Measurements from ENCODE around the gene SERINC2.
"Not testable (repeated sequence)": the region's sequence is repeated elsewhere in the genome, so short reads cannot be mapped to it uniquely, and the experiment has no call there.

SERINC2 gene

GRCh38 chr1:31435471-31436409, 22.7 kb downstream of the SERINC2 start:
- no peak for DNase-seq

DNA sequence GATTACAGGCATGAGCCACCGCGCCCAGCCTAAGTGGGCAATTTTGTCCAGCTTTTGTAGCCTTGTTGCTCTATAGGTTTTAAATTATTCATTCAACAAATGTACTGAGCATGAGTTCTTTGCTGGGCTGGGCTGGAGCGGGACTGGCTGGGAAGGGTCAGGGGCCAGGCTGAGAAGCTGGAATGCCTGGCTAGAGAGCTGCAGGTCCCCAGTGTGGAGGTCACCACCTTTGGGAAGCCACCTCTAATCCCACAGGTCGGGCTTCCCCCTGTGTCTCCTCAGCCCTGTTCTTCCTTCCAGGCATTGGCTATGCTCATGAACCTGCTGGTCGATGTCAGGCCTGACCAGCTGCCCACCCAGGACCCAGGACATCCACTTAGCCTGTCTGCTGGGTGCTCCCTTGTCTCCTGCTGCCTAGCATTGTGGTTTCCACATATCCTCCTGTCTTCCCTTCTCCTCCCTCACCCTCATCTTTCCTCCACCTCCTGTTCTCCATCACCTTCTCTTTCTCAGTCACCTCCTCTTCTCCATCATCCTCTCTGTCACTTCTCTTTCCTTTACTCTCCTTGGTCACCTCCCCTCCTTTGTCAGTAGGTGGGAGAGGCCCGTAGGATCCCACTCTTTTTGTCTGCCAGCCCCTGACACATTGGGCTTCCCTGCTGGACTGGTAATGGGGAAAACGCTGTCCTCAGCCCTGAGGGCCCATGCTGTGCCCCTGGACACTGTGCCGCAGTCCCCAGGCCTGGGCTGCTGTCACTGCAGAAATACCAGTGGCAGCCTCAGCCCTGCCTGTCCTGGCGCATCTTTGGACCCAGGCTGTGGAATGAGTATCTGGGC, 23.8 kb downstream of the SERINC2 start:
- no peak for DNase-seq

- no peak for DNase-seq
Observed at GRCh38 chr1:31437433-31438037, 24.5 kb downstream of the SERINC2 start.

DNA sequence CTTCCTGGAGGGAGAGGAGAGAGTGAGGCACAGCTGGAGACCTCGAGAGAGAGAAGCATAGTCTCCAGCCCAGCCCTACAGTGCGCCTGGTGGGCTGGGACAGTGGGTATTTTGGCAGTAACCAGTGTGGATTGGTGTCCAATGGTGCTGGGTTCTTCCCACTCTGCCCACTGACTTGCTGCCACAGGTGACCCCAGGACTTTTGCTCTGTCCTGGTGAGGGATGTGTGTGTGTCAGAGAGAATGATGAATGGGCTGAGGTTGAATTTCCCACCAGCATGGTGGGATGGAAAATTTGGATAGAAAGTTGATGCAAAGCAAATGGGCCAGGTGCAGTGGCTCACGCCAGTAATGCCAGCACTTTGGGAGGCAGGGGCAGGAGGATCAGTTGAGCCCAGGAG, 26.3 kb downstream of the SERINC2 start:
- DNase-seq = no peak

GRCh38 chr1:31441073-31441472, 28.1 kb downstream of the SERINC2 start:
- DNase-seq = no peak

- DNase-seq = no peak
Observed at GRCh38 chr1:31441558-31441957, 28.5 kb downstream of the SERINC2 start.

GRCh38 chr1:31441970-31442647, 29.1 kb downstream of the SERINC2 start:
- DNase-seq = no peak

DNA sequence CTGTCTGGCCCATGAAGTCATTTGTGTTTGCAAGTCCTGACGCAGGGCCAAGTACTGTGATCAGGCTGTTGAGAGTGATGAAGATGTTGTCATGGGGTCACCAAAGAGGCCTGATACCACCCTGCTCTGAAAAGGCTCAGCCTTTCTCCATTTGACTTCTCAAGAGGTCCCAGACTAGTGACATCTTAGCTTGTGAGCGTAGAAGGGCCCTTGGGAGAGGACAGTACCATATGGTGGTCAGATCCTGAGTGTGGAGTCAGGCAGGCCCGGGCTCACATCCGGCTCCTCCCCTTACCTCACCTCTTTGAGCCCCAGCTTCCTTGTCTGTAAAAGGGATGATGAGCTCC, 29.6 kb downstream of the SERINC2 start:
- DNase-seq = no peak

GRCh38 chr1:31443673-31444072, 30.7 kb downstream of the SERINC2 start:
- DNase-seq = no peak

DNA sequence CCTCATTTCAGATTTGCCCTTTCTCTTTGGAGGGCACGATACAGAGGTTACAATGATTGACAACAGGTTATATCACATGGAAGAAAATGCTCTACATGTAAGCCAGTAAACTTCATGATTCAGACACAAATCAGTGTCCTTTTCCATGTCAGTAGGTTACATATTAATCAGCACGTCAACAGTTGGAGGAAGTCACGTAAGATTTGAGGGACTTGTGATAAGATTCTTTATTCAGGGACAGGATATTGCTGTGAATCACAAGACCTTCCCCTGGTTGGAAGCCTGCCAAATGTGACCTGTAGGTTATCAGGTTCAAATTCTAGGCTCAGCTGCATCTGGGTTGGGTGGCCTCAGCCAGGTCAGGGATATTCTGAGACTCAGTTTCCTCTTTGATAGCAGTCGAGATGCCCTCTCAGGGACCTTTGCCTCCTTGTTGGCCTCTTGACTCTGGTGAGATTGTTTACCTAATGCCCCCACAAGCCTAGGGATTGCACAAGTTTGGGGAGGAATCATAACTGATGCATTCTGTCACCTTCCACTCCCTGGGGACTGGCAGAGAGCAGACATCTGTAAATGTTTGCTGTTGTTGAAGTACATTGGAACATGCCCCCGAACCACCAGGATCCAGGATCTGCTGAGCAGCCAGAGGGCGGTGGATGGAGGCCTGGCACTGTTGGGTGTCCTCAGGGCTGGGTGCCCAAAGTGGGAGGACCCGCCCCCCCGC, 31.9 kb downstream of the SERINC2 start:
- DNase-seq = no peak

DNA sequence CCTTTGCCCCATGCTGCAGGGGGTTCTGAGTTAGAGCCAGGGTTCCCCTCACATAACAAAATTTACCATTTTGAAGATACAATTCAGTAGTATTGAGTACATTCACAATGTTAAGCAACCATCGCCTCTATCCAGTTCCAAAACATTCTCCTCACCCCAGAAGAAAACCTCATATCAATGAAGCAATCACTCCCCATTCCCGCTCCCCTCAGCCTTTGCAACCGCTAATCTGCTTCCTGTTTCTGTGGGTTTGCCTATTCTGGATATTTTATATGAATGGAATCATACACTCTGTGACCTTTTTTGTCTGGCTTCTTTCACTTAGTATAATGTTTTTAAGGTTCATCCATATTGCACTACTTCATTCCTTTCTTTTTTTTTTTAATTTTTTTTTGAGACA, 32.9 kb downstream of the SERINC2 start:
- DNase-seq = no peak

DNA sequence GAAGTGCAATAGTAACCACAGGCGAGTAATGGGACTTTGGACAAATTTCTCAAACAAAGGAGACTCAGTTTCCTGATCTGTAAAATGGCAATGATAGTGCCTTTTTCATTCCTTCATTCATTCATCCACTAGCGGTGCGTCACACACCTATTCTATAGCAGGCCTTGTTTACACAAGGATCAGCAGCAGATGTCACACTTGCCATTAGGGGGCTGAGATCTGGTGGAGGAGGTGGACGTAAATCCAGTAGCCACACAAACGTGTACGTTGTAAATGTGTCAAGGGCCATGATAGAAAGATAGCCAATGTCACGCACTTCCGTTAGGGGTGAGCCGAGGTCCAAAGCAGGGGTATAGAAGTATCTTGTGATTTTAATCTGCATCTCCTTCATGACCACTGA, 34.2 kb downstream of the SERINC2 start:
- DNase-seq = no peak

DNA sequence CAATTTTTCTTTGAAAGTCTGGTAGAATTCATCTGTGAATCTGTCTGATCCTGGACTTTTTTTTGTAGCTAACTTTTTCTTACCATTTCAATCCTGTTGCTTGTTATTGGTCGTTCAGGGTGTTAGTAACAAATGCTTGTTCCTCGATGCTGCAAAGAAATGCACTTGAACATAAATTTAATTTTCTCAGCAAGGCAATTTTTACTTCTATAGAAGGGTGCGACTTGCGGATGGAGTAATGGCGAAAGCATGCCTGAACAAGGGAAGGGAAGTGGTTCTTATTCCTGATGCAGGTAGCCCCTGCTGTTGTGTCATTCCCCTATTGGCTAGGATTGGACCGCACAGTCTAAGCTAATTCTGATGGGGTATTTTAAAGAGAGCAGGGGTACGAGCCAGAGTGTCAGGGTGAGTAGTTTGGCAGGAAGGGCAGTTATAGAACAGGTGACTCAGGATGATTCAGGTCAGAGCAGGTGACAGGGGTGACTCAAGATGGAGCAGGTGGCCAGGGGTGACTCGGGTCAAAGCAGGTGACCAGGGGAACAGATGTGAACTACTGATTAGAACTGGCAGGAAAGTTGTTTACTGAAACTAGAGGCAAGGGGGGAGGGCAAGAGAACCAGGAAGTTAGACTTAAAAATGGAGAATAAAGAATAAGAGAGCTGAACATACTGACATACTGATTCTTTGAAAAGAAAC, 40.5 kb downstream of the SERINC2 start:
- no peak for DNase-seq

DNA sequence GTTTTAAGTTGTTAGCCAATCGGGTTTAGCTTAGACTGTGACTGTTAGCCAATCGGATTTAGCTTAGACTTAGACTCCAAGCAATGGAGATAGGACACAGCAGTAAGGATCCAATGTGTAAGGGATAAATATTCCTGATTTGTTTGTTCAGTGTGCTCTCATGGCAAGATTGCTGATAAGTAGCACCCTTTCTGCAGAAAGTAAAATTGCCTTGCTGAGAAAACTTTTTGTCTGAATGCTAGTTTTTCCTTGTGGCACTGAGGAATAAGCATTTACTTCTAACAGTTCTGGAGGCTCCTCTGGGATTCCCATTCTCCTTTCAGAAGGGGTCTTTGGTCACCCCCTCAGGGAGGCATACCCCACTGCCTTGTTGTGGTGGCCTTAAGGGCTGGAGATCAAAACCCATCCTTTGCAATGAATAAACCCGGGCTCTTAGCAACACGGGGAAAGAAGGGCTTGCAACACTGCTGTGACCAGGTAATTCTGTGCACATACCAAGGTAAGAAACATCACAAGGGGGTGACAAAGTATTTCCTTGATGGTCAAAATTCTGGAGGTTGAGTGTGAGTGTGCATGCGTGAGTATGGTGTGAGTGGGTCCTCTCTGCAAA, 45.4 kb downstream of the SERINC2 start:
- no peak for DNase-seq

- DNase-seq = no peak
Observed at GRCh38 chr1:31460027-31460426, 47.0 kb downstream of the SERINC2 start.

GRCh38 chr1:31467005-31467674, 54.1 kb downstream of the SERINC2 start:
- DNase-seq = no peak

DNA sequence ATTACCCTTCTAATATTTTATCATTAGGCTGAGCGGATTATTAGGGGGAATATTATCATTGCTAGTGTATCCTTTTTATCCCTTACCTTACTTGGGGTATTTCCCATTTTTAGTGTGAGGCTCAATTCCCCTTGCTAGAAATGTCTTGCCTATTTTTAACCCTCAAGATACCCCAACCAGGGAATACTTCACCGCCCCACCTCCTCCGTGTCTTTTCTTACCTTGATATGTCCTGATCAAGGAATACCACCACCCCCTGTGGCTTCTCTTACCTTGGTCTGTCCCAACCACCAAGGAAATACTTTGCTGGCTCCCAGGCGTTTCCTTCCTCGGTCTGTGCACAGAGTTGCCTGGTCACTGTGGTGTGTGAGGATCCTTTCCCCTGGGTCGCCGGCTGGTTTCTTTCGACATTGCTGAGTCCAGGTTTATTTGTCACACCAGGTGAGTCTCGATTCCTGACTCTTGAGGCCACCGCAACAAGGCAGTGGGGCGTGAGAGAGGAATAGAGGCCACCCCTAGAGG, 57.8 kb downstream of the SERINC2 start:
- no peak for DNase-seq

- not testable (repeated sequence) for DNase-seq
Observed at GRCh38 chr1:31471452-31472313, 58.7 kb downstream of the SERINC2 start.

DNA sequence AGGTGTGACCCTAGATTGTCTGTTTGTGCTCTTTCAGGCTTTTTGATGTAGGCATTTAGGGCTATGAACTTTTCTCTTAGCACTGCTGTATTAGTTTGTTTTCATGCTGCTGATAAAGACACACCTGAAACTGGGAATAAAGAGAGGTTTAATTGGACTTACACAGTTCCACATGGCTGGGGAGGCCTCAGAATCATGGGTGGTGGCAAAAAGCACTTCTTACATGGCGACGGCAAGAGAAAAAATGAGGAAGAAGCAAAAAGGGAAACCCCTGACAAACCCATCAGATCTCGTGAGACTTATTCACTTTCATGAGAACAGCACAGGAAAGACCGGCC, 59.3 kb downstream of the SERINC2 start:
- not testable (repeated sequence) for DNase-seq
